IMR-90 (cell line): ENCODE data around the gene SPON1.

ENCODE experiments used
- BHLHE40 ChIP-seq: fragments of 150-350 bp; IDR thresholded peaks from 2 replicates; pipeline ENCODE4 v1.6.1; 2016; ENCODE audit warnings: mild to moderate bottlenecking, low read depth, low read length
- CEBPB ChIP-seq: IDR thresholded peaks from 2 replicates; pipeline ENCODE4 v1.6.1; 2012; ENCODE audit warnings: low read depth, low read length, improper control_type of control experiment
- CTCF ChIP-seq: conservative IDR thresholded peaks from 2 replicates; pipeline ENCODE4 v1.5.1; 2012; ENCODE audit warnings: mild to moderate bottlenecking, low read depth, low read length, improper control_type of control experiment
- FOS ChIP-seq: fragments of 150-350 bp; IDR thresholded peaks from 2 replicates; pipeline ENCODE4 v1.6.1; 2016; ENCODE audit warnings: low read depth, low read length
- MAZ ChIP-seq: IDR thresholded peaks from 2 replicates; pipeline ENCODE4 v1.6.1; 2012; ENCODE audit warnings: low read depth, mild to moderate bottlenecking, low read length, improper control_type of control experiment, moderate library complexity, borderline replicate concordance
- MXI1 ChIP-seq: IDR thresholded peaks from 2 replicates; pipeline ENCODE4 v1.6.1; 2012; ENCODE audit warnings: low read depth, mild to moderate bottlenecking, low read length, moderate library complexity, borderline replicate concordance
- POLR2A ChIP-seq: IDR thresholded peaks from 2 replicates; pipeline ENCODE4 v1.6.1; 2012; ENCODE audit warnings: mild to moderate bottlenecking, low read depth, low read length
- RFX5 ChIP-seq: IDR thresholded peaks from 2 replicates; pipeline ENCODE4 v1.8.0; 2012; ENCODE audit warnings: low read depth, mild to moderate bottlenecking, low read length, moderate library complexity
- SMC3 ChIP-seq: fragments of 150-350 bp; IDR thresholded peaks from 2 replicates; pipeline ENCODE4 v1.6.1; 2016; ENCODE audit warnings: low read depth, mild to moderate bottlenecking, antibody characterized with exemption, low read length, moderate library complexity
- USF2 ChIP-seq: fragments of 150-350 bp; IDR thresholded peaks from 2 replicates; pipeline ENCODE4 v1.6.1; 2017; ENCODE audit warnings: mild to moderate bottlenecking, antibody characterized with exemption, low read length, low read depth

- TF ChIP-seq SMC3: no peak
- no peak for TF ChIP-seq POLR2A
- no peak for TF ChIP-seq CTCF
- TF ChIP-seq MAZ: no peak
- no peak for TF ChIP-seq BHLHE40
- no peak for TF ChIP-seq MXI1
- no peak for TF ChIP-seq CEBPB
- no peak for TF ChIP-seq USF2
- TF ChIP-seq RFX5: no peak
- no peak for TF ChIP-seq FOS
Observed at GRCh38 chr11:14054116-14055107, 91.9 kb downstream of the SPON1 start.
